Measurements from ENCODE around the gene PRKAG2.

Gene PRKAG2

DNA sequence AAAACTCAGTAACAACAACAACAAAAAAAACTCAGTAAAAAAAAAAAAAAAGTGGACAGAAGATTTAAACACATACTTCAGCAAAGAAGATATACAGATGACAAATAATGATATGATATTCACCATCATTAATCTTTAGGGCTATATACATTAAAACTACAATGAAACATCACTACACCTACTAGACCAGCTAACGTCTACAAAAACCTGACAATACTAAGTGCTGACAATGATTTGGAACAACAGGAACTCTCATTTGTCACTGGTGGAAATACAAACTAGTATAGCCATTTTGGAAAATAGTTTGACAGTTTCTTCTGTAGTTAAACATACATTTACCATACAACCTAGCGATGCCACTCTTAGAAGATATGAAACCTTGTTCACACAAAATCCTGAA, 185.5 kb downstream of the PRKAG2 start:
- Mint-ChIP-seq H3K4me1 (peaks cover 7% of the 10 kb centered on the region), H3K9me3 (no peaks in the 10 kb centered on the region), H3K36me3 (no peaks in the 10 kb centered on the region), H3K4me3 (no peak overlapping the region), H3K27ac (no peak overlapping the region)
- ATAC-seq: no peak
- no peak for DNase-seq (ENCODE audit: low spot score in 2 of 2)

GRCh38 chr7:151690606-151691005, 186.3 kb downstream of the PRKAG2 start:
- H3K27ac Mint-ChIP-seq: no peak overlapping the region
- no peak overlapping the region for H3K4me3 Mint-ChIP-seq
- H3K9me3 Mint-ChIP-seq: no peaks in the 10 kb centered on the region
- H3K4me1 Mint-ChIP-seq: peaks cover 7% of the 10 kb centered on the region
- no peak for ATAC-seq
- DNase-seq (ENCODE audit: low spot score in 2 of 2): no peak
- no peaks in the 10 kb centered on the region for H3K36me3 Mint-ChIP-seq

DNA sequence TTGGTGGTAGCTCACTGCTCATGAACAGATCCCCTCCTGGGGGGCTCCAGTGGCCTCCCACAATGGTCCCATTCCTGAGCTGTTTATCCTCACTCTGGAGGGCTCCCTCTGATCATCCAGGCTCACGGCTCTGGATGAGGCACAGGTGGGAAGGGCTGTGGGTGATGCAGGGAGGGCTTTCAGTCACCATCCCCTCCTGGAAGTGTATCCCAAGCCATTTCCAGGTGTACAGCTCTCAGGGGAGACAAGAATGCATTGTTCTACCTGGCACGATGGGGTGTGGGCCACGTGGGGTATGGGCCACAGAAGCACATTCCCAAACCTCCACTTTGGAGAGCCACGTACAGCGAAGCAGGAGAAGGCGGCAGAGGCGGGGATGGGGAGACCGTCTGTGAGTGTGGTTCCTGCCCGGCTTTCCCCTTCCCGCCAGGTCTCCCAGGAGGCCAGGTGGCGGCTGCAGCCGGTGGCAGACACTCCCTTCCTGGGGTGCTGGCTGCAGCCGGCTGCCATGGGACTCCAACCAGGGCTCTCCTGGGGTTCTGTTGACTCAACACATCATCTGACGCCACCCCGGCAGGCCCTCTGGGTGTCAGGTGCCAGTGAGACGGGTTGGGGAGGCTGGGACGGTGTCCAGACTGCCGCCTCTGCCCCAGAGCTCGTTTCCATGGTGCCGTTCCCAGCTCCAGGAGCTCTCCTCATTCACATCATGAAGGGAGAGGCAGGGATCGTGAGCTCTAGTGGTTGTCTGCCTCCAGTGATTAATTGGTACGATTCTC, 187.5 kb downstream of the PRKAG2 start:
- no peaks in the 10 kb centered on the region for H3K9me3 Mint-ChIP-seq
- DNase-seq (ENCODE audit: low spot score in 2 of 2): no peak

DNA sequence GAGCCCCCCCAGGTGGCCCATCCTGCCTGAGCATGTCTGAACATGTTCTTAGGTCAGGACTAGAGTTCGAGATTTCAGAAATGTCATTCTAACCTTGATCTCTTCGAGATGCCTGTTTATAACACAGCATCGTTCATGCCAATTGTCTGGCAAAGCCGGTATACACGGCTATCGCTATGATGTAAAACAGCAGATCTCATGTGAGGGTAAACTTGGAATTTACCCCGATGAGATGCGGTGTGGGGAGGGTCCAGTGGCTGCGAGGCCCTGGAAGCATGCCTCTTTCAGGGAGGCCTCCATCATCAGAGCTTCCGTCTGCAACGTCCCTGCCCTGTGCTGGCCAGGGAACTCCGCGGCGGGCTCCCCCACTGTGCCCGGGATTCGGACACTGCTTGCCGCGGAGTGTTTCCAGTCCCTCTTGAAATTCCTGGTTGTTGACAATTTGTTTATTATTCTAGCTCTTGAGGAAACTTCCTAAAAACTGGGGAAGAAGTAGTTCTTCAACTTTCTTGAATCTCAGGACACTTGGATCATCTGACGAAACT, 188.6 kb downstream of the PRKAG2 start:
- Mint-ChIP-seq H3K9me3 (no peaks in the 10 kb centered on the region), H3K27ac (no peak overlapping the region), H3K36me3 (no peaks in the 10 kb centered on the region), H3K4me3 (no peak overlapping the region), H3K4me1 (no peaks in the 10 kb centered on the region)
- ATAC-seq (no peak), DNase-seq (ENCODE audit: low spot score in 2 of 2) (no peak)

More for the DNA sequence above, 187.5 kb downstream of the PRKAG2 start:
- no peak for ATAC-seq
- no peaks in the 10 kb centered on the region for H3K4me1 Mint-ChIP-seq
- no peaks in the 10 kb centered on the region for H3K36me3 Mint-ChIP-seq
- no peak overlapping the region for H3K27ac Mint-ChIP-seq
- H3K4me3 Mint-ChIP-seq: no peak overlapping the region

GRCh38 chr7:151687523-151688235, 189.2 kb downstream of the PRKAG2 start:
- Mint-ChIP-seq H3K9me3 (no peaks in the 10 kb centered on the region), H3K4me1 (peaks cover 5% of the 10 kb centered on the region), H3K36me3 (no peaks in the 10 kb centered on the region), H3K4me3 (no peak overlapping the region), H3K27ac (no peak overlapping the region)
- ATAC-seq: no peak
- no peak for DNase-seq (ENCODE audit: low spot score in 2 of 2)

- Mint-ChIP-seq H3K4me1 (peaks cover 11% of the 10 kb centered on the region), H3K9me3 (no peaks in the 10 kb centered on the region), H3K27ac (peak overlapping the region; percentile 56), H3K4me3 (no peak overlapping the region), H3K36me3 (no peaks in the 10 kb centered on the region)
- ATAC-seq: no peak
- no peak for DNase-seq (ENCODE audit: low spot score in 2 of 2)
Observed at GRCh38 chr7:151686826-151687225, 190.1 kb downstream of the PRKAG2 start.

DNA sequence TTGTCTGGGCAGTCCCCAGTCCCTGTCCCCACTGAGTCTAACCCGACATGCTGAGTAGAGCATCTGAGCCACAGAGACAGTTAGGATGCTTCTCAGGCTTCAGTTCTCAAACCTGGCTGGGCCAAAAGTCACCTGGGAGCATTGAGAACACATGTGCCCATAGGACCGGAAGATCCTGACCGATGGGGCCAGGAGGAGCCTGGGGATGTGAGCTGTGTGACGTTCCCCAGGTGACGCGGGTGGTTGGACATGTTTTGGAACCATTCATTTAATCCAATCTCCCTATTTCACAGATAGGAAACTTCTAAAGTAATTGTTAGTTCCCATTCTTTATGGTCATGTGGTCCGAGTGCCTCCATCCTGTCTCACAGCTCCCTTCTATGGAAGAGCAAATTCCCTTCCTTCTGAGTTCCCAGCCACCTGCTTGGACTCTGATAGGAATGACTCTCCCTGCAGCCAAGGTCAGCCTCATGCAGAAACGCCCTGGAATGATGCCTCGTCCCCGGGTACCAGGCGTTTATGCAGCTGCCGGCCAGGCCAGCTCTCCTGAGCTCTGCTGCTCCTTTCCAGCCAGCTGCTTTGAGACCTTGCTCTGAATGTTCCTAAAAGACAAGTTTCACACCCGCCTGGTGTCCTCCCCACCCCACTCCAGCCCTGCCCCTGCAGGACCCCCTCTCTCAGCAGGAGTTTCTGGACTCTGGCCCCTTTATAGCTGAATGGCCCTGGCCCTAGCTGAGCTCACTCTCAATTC, 190.7 kb downstream of the PRKAG2 start:
- Mint-ChIP-seq H3K27ac (peak overlapping the region; percentile 56), H3K36me3 (no peaks in the 10 kb centered on the region), H3K9me3 (no peaks in the 10 kb centered on the region), H3K4me1 (peaks cover 15% of the 10 kb centered on the region), H3K4me3 (no peak overlapping the region)
- no peak for DNase-seq (ENCODE audit: low spot score in 2 of 2)
- ATAC-seq: no peak

- no peak overlapping the region for H3K4me3 Mint-ChIP-seq
- H3K27ac Mint-ChIP-seq: no peak overlapping the region
- peaks cover 29% of the 10 kb centered on the region for H3K4me1 Mint-ChIP-seq
- no peaks in the 10 kb centered on the region for H3K9me3 Mint-ChIP-seq
- DNase-seq (ENCODE audit: low spot score in 2 of 2) (no peak), ATAC-seq (no peak)
- H3K36me3 Mint-ChIP-seq: no peaks in the 10 kb centered on the region
Observed at GRCh38 chr7:151684408-151685175, 192.3 kb downstream of the PRKAG2 start.

DNA sequence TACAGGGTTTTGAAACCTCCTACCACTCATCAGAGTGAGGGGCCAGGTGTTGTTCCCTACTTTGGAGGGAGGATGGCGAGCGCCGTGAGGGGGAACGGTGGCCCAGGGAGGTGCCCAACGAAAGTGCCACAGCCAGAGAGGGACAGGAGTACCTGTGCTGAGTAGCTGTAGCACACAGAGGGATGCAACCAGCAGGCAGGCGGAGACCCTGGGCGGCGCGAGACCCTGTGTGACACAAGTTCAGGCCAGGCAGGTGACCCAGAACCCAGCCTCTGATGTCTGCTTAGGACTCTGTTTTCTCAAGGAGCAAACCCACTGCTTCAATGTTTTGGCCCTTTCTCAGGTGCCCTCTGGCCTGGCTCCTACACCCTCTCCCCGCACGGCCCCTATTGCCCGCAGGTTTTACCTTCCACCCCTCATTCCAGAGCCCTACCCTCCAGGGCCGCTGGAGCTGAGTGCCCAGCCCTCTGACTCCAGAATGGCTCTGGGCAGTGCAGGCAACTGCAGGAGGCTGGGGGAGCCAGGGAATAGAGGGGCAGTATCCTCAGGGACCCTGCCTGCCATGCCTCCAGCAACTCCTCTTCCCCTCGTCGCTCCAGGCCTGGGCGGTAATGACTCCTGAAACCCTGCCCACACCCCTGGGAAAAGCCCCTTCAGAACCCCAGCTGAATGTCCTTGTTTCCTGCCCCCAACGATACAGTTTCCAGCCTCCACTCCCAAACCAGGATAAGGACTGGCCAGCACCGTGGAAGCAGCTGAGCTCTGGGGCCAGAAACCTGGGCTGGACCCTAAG, 193.1 kb downstream of the PRKAG2 start:
- H3K36me3 Mint-ChIP-seq: no peaks in the 10 kb centered on the region
- no peaks in the 10 kb centered on the region for H3K9me3 Mint-ChIP-seq
- no peak for DNase-seq (ENCODE audit: low spot score in 2 of 2)
- ATAC-seq: no peak
- H3K4me1 Mint-ChIP-seq: peaks cover 37% of the 10 kb centered on the region
- no peak overlapping the region for H3K27ac Mint-ChIP-seq
- no peak overlapping the region for H3K4me3 Mint-ChIP-seq

DNA sequence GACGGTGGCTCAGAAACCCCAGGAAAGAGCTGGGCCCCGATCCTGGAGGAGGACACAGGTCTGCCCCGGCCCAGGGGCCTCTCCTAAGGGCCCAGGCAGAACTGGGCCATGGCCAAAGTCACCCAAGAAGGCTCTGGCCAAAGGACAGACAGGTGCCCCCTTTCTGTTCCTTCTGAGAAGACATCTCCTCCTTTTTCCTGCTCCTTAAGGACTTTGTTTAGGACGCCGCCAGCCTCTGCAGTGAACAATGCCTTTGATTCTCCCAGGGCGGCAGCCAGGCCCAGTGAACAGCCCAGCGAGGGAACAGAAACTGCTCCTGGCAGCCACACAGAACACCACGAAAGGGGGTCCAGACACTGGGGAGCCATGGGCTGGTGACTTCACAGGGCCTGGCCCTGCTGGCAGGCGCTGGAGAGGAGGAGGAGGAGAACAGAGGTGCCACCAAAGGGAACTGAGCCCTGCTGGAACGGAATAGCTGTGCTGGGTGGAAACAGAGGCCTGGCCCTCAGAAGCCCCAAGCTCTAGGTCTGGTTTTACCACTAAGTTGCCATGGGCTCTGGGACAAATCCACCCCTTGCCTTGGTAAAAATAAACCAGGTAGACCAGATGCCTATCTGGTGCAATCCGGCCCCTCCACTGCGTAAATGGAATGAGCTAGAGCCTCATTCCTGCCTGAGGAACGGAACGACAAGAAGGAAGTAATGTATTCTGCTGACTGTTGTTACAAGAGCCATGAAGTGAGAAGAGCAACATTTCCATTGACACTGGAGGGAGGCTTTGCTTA, 193.9 kb downstream of the PRKAG2 start:
- ATAC-seq (no peak), DNase-seq (ENCODE audit: low spot score in 2 of 2) (no peak)
- Mint-ChIP-seq H3K4me3 (no peak overlapping the region), H3K4me1 (peaks cover 44% of the 10 kb centered on the region), H3K36me3 (no peaks in the 10 kb centered on the region), H3K9me3 (no peaks in the 10 kb centered on the region), H3K27ac (peak overlapping the region; percentile 52)

- no peaks in the 10 kb centered on the region for H3K9me3 Mint-ChIP-seq
- ATAC-seq: no peak
- peaks cover 48% of the 10 kb centered on the region for H3K4me1 Mint-ChIP-seq
- no peak for DNase-seq (ENCODE audit: low spot score in 2 of 2)
- H3K36me3 Mint-ChIP-seq: no peaks in the 10 kb centered on the region
- H3K4me3 Mint-ChIP-seq: no peak overlapping the region
- no peak overlapping the region for H3K27ac Mint-ChIP-seq
Observed at GRCh38 chr7:151681726-151682125, 195.2 kb downstream of the PRKAG2 start.

GRCh38 chr7:151680810-151681209, 196.1 kb downstream of the PRKAG2 start:
- ATAC-seq: no peak
- Mint-ChIP-seq H3K4me3 (no peak overlapping the region), H3K36me3 (no peaks in the 10 kb centered on the region), H3K4me1 (peaks cover 48% of the 10 kb centered on the region), H3K9me3 (no peaks in the 10 kb centered on the region), H3K27ac (peak overlapping the region; percentile 65)
- no peak for DNase-seq (ENCODE audit: low spot score in 2 of 2)

DNA sequence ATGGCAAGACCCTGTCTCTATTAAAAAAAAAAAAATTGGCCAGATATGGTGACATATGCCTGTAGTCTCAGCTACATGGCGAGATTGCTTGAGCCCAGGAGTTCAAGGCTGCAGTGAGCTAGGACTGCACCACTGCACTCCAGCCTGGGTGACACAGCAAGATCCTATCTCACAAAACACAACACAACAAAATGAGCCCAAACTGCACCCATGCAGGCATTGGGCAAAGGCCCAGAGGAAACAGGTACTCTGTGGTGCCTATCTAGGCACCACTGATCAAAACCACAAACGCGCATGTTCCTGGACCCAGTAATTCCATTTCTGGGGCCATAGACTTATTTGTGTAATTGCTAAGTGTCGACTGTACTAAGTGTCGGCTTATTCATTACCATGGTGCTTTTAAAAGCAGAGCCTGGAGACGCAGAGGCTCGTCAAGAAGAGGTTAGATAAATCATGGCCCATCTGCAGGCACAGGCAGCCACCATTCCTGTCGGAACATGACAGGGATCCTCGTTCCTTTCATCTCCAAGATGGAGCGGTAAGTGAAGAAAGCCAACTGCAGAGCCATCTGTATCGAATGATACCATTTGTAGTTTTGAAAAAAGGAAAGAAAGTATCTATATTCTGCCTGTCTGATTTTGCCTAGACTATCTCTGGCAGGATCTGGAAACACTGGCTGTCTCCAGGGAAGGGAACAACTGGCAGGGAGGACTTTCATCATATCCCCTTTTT, 196.9 kb downstream of the PRKAG2 start:
- ATAC-seq (no peak), DNase-seq (ENCODE audit: low spot score in 2 of 2) (no peak)
- H3K4me3 Mint-ChIP-seq: no peak overlapping the region
- no peaks in the 10 kb centered on the region for H3K36me3 Mint-ChIP-seq
- H3K4me1 Mint-ChIP-seq: peaks cover 54% of the 10 kb centered on the region
- H3K27ac Mint-ChIP-seq: peak overlapping the region; percentile 83
- H3K9me3 Mint-ChIP-seq: no peaks in the 10 kb centered on the region

All from stimulated activated effector memory CD8-positive, alpha-beta T cell treated with anti-CD3 and anti-CD28 coated beads, Interleukin-12 subunit alpha, Interleukin-12 subunit beta, amount 100 ng/mL, for 72 hours (primary cell).